ENCODE data around the gene LGR5. TPM values are rescaled to one million over a fixed set of nuclear protein-coding genes. Genes with fewer than 3 reads are reported as not detected.

The LGR5 gene
- total and polyA plus RNA-seq, 2 of the 13 experiments (the other 11 are each of a cell fraction or from before 2014, with no cell fraction given) = 37.0 to 121 TPM

- TF ChIP-seq SATB2 (CRISPR knock-in tag; IDR thresholded peaks at IDR 0.05) = no peak
Observed at GRCh38 chr12:71455028-71455737, 15.6 kb downstream of the LGR5 start (continued).

- in situ Hi-C loops (cut with HindIII; ENCODE audit: extremely low pct_ligation_motif_present, low pct_unique_long_range_greater_than_20kb) = no loop called here
- Histone ChIP-seq H3K4me3 (replicated peaks in 1 of 3; ENCODE audit: insufficient read depth in 1 of 3, low read depth in 2 of 3, low read length in 3 of 3) (no peak overlapping the region), H2AFZ (ENCODE audit: low read length) (no peak overlapping the region), H3K9ac (ENCODE audit: insufficient read depth, low read depth, low read length) (no peak overlapping the region), H3K4me1 (ENCODE audit: insufficient read depth, low read length) (peaks cover 51% of the 10 kb centered on the region), H3K27me3 (ENCODE audit: control insufficient read depth in 1 of 2, insufficient read depth in 2 of 2, low read length in 2 of 2) (no peaks in the 10 kb centered on the region), H3K4me2 (ENCODE audit: low read depth, low read length) (no peak overlapping the region), H4K20me1 (ENCODE audit: insufficient read depth, low read length) (no peaks in the 10 kb centered on the region; the same call in 1 of the 2 replicates), H3K27ac (ENCODE audit: extremely low read length, insufficient read depth, low read length) (no peak overlapping the region), H3K9me3 (ENCODE audit: low read length) (no peaks in the 10 kb centered on the region), H3K79me2 (ENCODE audit: insufficient read depth, low read length) (peaks cover 56% of the 10 kb centered on the region), H3K36me3 (replicated peaks in 1 of 2; ENCODE audit: control insufficient read depth in 1 of 2, insufficient read depth in 2 of 2, low read length in 2 of 2) (peaks cover 15 to 25% of the 10 kb centered on the region in 2 experiments)
- FAIRE-seq (no peak), ATAC-seq (no peak), DNase-seq (ENCODE audit: low spot score) (no peak)
- ChIA-PET POLR2A (interaction anchor here (1.2 to 1.8 kb wide), 3 partner anchors 10 to 15 kb away, joined by 3 to 7 read pairs (median 5); no protein-coding TSS in a partner anchor), CTCF (ENCODE audit: low intra/inter-chr PET ratio, low total read pairs) (no interaction called here)
- intact Hi-C loops (cut with micrococcal nuclease; ENCODE audit: unreplicated experiment) = no loop called here
- no TSS peak for BruUV-seq (replicated peaks)
- no peak for TF ChIP-seq ARID3A (IDR thresholded peaks at IDR 0.05; ENCODE audit: low read depth, low read length)
- 91% methylated on average over 2 of the region's 2 CpGs for WGBS (ENCODE audit: low lambda C conversion rate)
Observed at GRCh38 chr12:71456316-71456715, 16.7 kb downstream of the LGR5 start.

GRCh38 chr12:71456990-71457389, 17.4 kb downstream of the LGR5 start:
- no peak for ATAC-seq

More at GRCh38 chr12:71456990-71457389, 17.4 kb downstream of the LGR5 start:
- TF ChIP-seq RORA (CRISPR knock-in tag; IDR thresholded peaks at IDR 0.05) (no peak), RBM22 (optimal IDR thresholded peaks at IDR 0.05; ENCODE audit: low read length) (peak; percentile 55)
- Histone ChIP-seq H2AFZ (ENCODE audit: low read length) (no peak overlapping the region), H3K4me3 (replicated peaks in 1 of 3; ENCODE audit: insufficient read depth in 1 of 3, low read depth in 2 of 3, low read length in 3 of 3) (no peak overlapping the region), H3K79me2 (ENCODE audit: insufficient read depth, low read length) (peaks cover 56% of the 10 kb centered on the region), H3K27me3 (ENCODE audit: control insufficient read depth in 1 of 2, insufficient read depth in 2 of 2, low read length in 2 of 2) (no peaks in the 10 kb centered on the region), H3K4me1 (ENCODE audit: insufficient read depth, low read length) (peaks cover 51% of the 10 kb centered on the region), H3K9me3 (ENCODE audit: low read length) (no peaks in the 10 kb centered on the region), H3K9ac (ENCODE audit: insufficient read depth, low read depth, low read length) (no peak overlapping the region), H3K36me3 (replicated peaks in 1 of 2; ENCODE audit: control insufficient read depth in 1 of 2, insufficient read depth in 2 of 2, low read length in 2 of 2) (peaks cover 14 to 25% of the 10 kb centered on the region in 2 experiments), H4K20me1 (ENCODE audit: insufficient read depth, low read length) (no peaks in the 10 kb centered on the region; the same call in 1 of the 2 replicates), H3K4me2 (ENCODE audit: low read depth, low read length) (no peak overlapping the region), H3K27ac (ENCODE audit: extremely low read length, insufficient read depth, low read length) (no peak overlapping the region)
- WGBS (ENCODE audit: low lambda C conversion rate) = 98% methylated on average over 4 of the region's 4 CpGs
- CTCF ChIA-PET (ENCODE audit: low intra/inter-chr PET ratio, low total read pairs) = no interaction called here
- POLR2A ChIA-PET = interaction anchor here (1.2 to 1.9 kb wide), 4 partner anchors 11 to 18 kb away, joined by 3 to 7 read pairs (median 6); no protein-coding TSS in a partner anchor
- BruUV-seq (replicated peaks) = no TSS peak
- intact Hi-C loops (cut with micrococcal nuclease; ENCODE audit: unreplicated experiment) (no loop called here), in situ Hi-C loops (cut with HindIII; ENCODE audit: extremely low pct_ligation_motif_present, low pct_unique_long_range_greater_than_20kb) (no loop called here)
- FAIRE-seq (no peak), DNase-seq (ENCODE audit: low spot score) (no peak)
